NCI-H446 (cell line): ENCODE results near the gene VPS18.

Experiments
- DNase-seq, 2 experiments: peaks; one replicate each; lab custom pipeline; 2025; lab: John Stamatoyannopoulos, UW

Gene VPS18

GRCh38 chr15:40925495-40925862 is 31.2 kb downstream of the VPS18 start:
- DNase-seq = no peak

- DNase-seq = no peak
Observed at GRCh38 chr15:40925863-40926658, 31.8 kb downstream of the VPS18 start.

- no peak for DNase-seq
Observed at GRCh38 chr15:40926659-40927494, 32.6 kb downstream of the VPS18 start.

GRCh38 chr15:40927495-40927872 is 33.2 kb downstream of the VPS18 start:
- DNase-seq = peak in 1 of 2 experiments; percentile 43

- no peak for DNase-seq
Observed at GRCh38 chr15:40927873-40928806, 33.9 kb downstream of the VPS18 start.

GRCh38 chr15:40928821-40929659 is 34.8 kb downstream of the VPS18 start, which contains the start of gene DLL4:
Gene DLL4 (plus strand): TSS chr15:40929340. CDS start chr15:40929669, 329 bp downstream.
- peak in 1 of 2 experiments; percentile 13 for DNase-seq

GRCh38 chr15:40929660-40930429 is 35.6 kb downstream of the VPS18 start:
- DNase-seq = no peak

- DNase-seq = no peak
Observed at GRCh38 chr15:40930430-40931299, 36.4 kb downstream of the VPS18 start.

- DNase-seq = no peak
Observed at GRCh38 chr15:40931300-40932142, 37.3 kb downstream of the VPS18 start.

- no peak for DNase-seq
Observed at GRCh38 chr15:40932156-40932555, 37.9 kb downstream of the VPS18 start.

- no peak for DNase-seq
Observed at GRCh38 chr15:40932649-40933516, 38.6 kb downstream of the VPS18 start.

- no peak for DNase-seq
Observed at GRCh38 chr15:40933517-40933902, 39.3 kb downstream of the VPS18 start.

- no peak for DNase-seq
Observed at GRCh38 chr15:40934457-40934856, 40.2 kb downstream of the VPS18 start.

- no peak for DNase-seq
Observed at GRCh38 chr15:40936234-40936708, 42.0 kb downstream of the VPS18 start.

- DNase-seq = no peak
Observed at GRCh38 chr15:40936709-40937666, 42.7 kb downstream of the VPS18 start.
